NCI-H226 (cell line): ENCODE measurements around the gene BLOC1S6.

Source experiments
- DNase-seq: peaks from one replicate; pipeline ENCODE4 v3.0.0-alpha.2; 2015

BLOC1S6 gene

GRCh38 chr15:45588219-45588875 lies 1.2 kb downstream of the BLOC1S6 start:
- no peak for DNase-seq

DNA sequence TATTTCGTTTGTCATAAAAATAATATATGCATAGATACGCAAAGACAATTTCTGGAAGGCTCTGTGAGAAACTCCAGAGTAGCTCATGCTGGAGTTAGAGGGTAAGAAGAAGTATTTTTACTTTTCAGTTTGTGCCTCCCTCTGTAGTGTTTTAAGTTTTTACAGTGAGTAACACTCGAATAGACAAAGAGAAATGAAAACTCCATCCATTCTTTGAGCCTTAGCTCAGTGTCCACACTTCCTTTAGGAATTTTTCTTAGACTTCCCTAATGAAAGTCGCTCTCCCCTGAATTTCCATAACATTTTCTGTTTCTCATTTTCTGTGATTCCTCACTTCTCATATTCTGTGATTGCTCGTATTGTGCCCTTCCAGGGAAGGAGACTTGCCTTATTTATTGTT lies 2.1 kb downstream of the BLOC1S6 start:
- no peak for DNase-seq

DNA sequence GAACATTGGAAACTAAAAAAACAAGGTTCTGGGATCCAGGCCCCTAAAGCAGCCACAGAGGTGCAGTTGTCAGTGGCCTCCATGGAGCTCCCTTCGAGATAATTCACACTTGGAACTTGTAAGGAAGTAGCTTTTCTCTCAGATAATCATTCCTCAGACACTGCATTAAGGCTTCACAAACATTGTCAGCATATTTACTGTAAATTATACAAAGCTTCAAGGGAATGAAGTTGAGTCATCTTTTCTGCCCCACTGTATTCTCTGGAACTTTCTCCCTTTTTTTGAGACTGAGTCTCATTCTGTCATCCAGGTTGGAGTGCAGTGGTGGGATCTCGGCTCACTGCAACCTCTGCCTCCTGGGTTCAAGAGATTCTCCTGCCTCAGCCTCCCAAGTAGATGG lies 7.1 kb downstream of the BLOC1S6 start:
- no peak for DNase-seq

DNA sequence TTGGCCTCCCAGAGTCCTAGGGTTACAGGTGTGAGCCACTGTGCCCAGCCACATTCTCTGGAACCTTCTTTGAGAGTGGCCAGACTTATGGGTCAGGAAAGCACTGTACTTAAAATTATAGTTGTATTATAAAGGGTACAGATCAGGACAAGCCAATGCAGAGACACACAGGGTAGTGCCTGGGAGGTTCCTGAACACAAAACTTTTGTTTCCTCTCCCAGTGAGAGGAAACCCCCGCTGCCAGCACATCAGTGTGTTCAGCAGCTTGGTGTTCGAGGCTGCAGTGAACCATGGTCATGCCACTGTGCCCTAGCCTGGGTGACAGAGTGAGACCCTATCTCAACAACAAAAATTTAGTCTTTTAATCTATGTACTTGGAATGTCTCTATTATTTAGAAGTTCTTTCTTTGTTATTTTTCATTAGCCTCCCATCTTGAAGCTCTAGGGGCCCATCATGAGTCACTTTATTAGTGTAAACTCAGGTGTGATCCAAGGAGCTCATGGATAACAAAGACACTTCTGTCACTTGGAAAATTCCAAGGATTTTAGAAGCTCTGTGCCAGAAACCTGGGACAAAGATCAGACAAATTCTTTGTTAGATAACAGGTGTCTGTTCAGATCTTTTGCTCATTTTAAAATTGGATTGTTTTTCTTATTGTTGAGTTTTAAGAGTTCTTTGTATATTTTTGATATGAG lies 7.8 kb downstream of the BLOC1S6 start:
- DNase-seq, result no peak

DNA sequence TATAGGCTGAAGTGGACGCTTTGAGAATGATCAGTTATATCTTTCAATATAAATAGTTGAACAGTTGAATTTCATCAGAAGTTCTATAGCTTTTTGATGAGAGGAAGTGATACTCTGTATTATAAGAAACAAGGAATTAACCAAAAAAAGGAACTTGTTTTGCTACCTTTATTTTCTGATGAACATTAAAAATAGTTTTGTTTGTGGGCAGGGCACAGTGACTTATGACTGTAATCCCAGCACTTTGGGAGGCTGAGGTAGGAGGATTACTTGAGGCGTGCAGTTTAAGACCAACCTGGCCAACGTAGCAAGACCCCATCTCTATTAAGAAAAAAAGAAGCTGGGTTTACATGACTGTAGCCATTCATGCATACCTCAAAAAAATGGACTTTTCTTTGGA lies 16.7 kb downstream of the BLOC1S6 start:
- DNase-seq, result no peak

DNA sequence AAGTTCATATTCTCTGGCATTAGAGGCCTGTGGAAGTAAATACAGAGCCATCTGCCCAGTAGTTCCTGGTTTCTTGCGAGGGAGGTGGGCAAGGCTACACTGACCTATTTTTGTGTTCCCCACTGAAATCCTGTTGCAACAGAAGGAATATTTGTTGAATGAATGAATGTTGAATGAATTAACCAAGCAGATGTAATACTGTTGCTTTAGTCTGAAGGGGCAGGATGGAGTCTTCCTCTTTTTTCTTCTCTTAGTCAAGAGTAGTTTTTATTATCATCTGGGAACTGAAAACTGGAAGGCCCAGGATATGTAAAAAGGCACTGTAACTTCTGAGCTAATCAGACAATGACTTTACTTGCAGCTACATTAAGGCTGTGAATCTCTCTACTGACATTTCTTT lies 17.1 kb downstream of the BLOC1S6 start:
- DNase-seq, result no peak

- DNase-seq, result no peak
These were observed 19.2 kb downstream of the BLOC1S6 start for GRCh38 chr15:45606413-45606812.

- no peak for DNase-seq
These were observed 19.7 kb downstream of the BLOC1S6 start for GRCh38 chr15:45606841-45607240.

DNA sequence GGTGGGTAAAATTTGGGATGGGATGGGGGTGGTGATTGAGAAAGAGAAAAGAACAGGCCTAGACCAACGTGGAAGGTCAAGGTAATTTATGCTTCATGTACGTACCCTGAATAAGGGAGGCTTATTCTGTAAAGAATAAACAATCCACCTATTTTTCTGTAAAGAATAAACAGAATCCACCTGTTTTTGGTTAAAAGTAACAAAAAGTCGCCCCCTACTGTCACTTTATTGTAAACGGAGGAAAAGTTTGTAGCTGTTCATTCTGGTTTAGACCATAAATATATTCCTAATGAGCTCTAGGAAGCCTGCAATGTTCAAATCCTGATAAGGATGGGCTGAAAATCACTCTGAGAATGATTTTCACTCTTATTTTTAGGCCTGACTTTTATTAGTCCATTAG lies 24.1 kb downstream of the BLOC1S6 start:
- no peak for DNase-seq

DNA sequence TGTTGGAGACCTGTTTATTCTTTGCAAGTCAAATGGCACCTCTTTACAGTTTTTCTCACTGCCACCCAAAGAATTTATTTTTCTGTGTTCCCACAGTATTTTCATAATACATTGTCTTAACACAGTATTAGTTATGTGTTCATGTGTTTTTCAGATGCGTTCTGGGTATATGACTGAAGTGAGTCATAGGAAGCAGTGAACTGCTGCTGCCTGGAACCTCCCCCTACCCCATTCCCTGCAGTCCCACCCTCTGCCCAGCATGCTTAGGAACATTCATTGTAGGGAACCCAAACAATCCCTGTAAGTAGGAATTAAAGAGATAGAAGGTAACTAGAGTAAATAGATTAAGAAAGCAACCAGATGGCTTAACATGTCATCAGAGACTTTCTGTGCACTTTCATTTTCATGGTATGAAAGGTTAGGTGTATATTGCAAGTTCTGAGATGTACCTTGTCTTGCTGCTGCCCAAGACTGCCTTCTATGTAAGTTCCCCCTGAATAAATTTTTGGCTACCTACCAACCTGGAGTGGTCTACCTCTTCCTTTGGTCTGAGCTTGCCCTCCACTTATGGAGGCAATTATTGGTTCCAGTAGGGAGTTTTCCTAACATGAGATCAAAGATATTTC lies 25.7 kb downstream of the BLOC1S6 start:
- DNase-seq, result peak; percentile 27

GRCh38 chr15:45616901-45617323 lies 29.7 kb downstream of the BLOC1S6 start:
- DNase-seq, result no peak

DNA sequence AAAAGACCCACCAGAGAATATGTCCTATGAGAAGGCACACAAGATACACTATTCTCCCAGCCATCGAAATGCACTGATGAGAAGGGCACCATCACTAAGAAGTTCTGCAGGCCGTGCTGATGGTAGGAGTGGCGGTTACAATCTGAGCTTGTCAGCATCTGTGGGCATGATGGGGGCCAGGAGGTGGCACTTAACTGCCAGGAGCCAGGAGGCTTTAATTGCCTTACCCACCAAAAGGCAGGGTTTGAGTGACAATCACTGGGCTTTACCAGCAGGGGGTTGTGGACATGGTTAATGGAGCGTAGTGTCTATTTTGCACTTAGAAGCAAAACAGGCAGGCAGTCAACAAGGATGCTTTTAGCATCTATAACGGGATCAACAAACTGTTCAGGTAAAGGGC lies 31.6 kb downstream of the BLOC1S6 start:
- no peak for DNase-seq

GRCh38 chr15:45628136-45628535 lies 41.0 kb downstream of the BLOC1S6 start:
- no peak for DNase-seq

GRCh38 chr15:45630917-45631691 lies 43.9 kb downstream of the BLOC1S6 start:
- peak; percentile 97 for DNase-seq

DNA sequence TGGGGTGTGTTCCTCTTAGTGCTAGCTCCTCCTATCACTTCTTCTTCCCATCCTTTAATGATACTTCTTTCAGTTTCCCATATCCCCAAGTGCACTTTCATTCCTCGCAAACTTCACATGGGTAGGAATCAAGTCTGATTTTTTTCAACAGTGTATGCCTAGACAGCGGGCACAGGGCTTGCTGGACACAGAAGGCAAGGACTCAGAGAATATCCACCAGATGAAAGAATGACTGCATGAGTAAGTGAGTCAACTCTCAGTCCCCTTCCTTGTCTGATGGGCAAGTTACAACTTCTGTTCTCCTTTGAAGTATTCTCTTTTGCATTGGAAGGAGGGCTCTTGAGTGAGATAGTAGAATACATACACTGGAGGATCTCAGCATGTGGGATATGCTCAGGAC lies 44.6 kb downstream of the BLOC1S6 start:
- no peak for DNase-seq

DNA sequence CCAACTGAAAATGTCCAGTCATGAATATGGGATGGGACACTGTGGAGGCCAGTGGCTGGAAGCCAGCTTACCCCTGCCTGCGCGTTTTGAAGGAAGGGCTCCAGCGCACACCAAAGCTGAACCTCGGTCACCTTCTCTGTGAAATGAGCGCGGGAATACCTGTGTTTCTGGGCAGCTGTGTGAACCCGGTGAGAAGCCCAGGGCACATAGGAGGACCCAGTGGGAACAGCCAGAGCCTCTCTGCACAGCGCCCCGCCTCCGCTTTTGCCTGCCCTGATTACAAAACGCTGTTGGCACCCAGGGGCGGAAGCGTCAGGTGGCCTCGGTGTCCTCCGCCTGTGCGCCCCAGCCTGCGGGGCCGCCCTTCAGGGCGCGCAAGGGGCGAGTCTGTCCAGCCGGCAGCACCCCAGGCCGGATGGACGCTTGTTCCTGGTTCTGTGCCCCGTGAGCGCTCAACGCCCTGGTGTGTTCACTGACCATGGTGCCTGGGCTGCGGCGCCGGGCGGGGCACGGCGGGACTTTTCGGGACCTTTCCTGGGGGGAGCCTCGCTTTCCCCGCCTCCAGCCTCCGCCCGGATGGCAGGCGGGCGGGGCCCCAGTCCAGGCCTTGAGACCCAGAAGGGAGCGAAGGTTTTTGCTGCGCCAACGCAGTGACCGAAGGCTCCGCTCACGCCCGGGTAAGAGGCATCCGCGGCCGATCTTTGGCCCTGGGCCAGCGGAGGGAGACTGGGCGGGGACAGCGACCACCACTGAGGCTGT lies 47.4 kb downstream of the BLOC1S6 start, which contains the start of gene SQOR:
TSS of gene SQOR (plus strand) at position 598 of the 759 bp plus-strand sequence. CDS start 23,895 bp downstream, outside the sequence.
- DNase-seq, result peak; percentile 83

- peak; percentile 11 for DNase-seq
These were observed 48.0 kb downstream of the BLOC1S6 start for GRCh38 chr15:45635191-45635638.

DNA sequence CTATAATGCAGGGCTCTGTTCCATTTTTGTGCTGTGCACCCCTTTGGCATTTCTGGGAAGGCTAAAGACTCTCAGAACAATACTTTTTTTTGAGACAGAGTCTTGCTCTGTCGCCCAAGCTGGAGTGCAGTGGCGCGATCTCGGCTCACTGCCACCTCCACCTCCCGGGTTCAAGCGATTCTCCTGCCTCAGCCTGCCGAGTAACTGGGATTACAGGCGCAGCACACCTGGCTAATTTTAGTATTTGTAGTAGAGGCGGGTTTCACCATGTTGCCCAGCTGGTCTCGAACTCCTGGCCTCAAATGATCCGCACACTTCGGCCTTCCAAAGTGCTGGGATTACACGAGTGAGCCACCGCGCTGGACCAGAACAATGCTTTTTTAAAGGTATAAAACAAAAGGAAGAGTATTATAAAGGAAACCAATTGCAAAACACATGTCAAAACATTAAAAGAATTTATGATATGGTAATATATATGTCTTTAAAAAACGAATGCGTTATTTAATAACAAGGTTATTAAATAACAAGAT lies 48.6 kb downstream of the BLOC1S6 start:
- no peak for DNase-seq

DNA sequence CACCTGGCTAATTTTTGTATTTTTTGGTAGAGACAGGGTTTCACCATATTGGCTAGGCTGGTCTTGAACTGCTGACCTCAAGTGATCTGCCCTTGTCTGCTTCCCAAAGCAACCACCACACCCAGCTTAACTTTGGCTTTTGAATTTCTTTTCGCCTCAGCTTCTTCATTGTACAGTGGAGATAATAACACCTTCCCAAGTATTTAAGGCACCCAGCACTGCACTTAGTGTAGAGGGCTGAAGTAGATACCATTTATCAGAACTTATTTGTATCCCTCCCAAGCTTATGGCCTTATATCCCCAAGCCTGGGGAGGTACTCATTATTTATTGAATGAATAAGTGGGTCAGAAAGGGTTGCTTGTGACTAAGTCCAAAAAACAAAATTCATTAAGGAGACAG lies 50.0 kb downstream of the BLOC1S6 start:
- DNase-seq, result no peak

- peak; percentile 71 for DNase-seq
These were observed 50.4 kb downstream of the BLOC1S6 start for GRCh38 chr15:45637552-45638033.

DNA sequence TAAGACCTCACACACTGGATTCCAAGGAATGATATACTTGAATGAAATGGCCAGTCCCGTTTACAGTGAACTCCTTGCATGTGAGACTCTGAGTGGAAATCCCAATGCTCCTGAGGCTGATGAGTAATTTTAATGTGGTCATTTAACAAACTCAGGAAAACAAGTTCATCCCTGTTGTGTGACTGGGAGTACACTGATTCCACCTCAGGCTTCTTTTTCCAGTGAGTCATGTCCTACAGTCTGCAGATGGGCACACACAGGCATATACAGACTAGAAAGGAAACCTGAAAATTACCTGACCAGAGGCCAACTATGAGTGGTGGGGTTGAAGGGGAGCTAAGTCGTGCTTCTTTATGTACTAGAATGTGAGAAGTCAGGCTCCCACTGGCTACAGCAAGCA lies 53.4 kb downstream of the BLOC1S6 start:
- peak; percentile 87 for DNase-seq

DNA sequence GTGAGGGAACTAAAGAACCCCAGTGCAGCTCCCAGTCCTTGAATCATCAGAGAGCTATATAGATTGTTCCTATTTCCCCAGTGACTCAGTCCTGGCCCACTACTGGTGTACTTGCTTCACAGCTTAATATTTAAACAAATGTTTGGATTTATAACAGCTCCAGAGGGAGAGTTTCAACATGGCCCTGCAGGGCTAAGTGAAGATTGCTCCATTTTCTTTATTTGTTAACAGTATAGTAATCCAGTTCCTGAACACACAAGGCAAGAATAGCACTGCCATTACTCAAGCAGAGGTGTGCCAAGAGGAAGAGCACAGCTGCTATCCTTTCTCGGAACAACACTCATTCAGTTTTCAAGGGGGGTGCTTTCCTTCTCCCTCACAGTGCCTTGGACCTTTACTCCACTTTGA lies 54.2 kb downstream of the BLOC1S6 start:
- DNase-seq, result peak; percentile 83
